HUES48 (cell line): ENCODE data around the gene SEMA6A.

Source experiments
- H3K27ac ChIP-seq: one replicate; pipeline ENCODE4 v1.7.0; 2013; ENCODE audit warnings: low read depth, low read length, inconsistent platforms
- H3K27me3 ChIP-seq: 2 replicates; pipeline ENCODE4 v1.6.1; 2013; ENCODE audit warnings: mild to moderate bottlenecking, low read length; ENCODE audit not compliant: control insufficient read depth, insufficient read depth
- H3K36me3 ChIP-seq: 2 replicates; pipeline ENCODE4 v1.6.1; 2013; ENCODE audit warnings: low read length; ENCODE audit not compliant: control insufficient read depth, insufficient read depth
- H3K4me1 ChIP-seq: 2 replicates; pipeline ENCODE4 v1.6.1; 2013; ENCODE audit warnings: mild to moderate bottlenecking, low read length; ENCODE audit not compliant: control insufficient read depth, insufficient read depth
- H3K4me3 ChIP-seq: 2 replicates; pipeline ENCODE4 v1.5.1; 2013; ENCODE audit warnings: mild to moderate bottlenecking, low read depth, low read length
- H3K9ac ChIP-seq: 2 replicates; pipeline ENCODE4 v1.6.1; 2013; ENCODE audit warnings: mild to moderate bottlenecking, low read depth, low read length, moderate library complexity
- H3K9me3 ChIP-seq: 2 replicates; pipeline ENCODE4 v1.6.1; 2013; ENCODE audit warnings: low read length; ENCODE audit not compliant: control insufficient read depth, insufficient read depth

SEMA6A gene

GRCh38 chr5:116522356-116523136 lies 52.1 kb downstream of the SEMA6A start:
- no peak overlapping the region for H3K9ac ChIP-seq
- peaks cover 76% of the 10 kb centered on the region for H3K4me1 ChIP-seq
- no peaks in the 10 kb centered on the region for H3K27me3 ChIP-seq
- no peak overlapping the region for H3K4me3 ChIP-seq
- no peak overlapping the region for H3K27ac ChIP-seq
- H3K9me3 ChIP-seq: no peaks in the 10 kb centered on the region
- no peaks in the 10 kb centered on the region for H3K36me3 ChIP-seq

DNA sequence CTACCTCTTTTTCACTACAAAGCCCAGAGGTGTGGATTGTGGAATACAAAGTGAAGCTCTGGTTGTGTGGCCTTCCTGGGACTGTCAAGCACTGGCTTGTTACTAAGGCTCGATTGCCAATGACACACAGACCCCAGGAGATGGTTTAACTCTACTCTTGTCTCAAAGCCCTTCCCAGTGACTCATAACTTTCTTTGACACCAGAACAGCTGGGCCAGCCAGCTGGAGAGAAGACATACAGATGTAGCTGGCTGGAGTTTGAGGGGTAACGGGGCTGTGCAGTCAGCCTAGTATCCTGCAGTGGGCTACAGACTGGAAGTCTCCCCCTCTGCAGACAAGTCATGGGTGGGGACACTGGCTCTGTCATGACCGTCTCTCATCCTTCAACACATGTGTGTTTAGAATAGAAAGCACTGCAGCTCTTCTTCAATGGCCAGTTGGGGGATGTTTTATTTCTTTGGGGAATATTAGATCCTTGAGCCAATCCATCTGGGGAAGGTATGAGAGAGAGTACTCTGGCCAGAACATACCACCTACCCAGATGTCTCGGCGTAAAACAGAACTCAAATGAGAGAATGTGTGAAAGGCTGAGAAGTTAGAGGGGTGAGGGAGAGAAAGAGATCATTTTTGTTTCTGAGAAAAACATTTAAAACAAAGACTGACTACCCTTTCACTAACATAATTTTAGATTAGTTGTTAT lies 53.3 kb downstream of the SEMA6A start:
- Histone ChIP-seq H3K27ac (no peak overlapping the region), H3K4me3 (no peak overlapping the region), H3K9me3 (no peaks in the 10 kb centered on the region), H3K36me3 (no peaks in the 10 kb centered on the region), H3K4me1 (peaks cover 74% of the 10 kb centered on the region), H3K27me3 (no peaks in the 10 kb centered on the region), H3K9ac (no peak overlapping the region)

DNA sequence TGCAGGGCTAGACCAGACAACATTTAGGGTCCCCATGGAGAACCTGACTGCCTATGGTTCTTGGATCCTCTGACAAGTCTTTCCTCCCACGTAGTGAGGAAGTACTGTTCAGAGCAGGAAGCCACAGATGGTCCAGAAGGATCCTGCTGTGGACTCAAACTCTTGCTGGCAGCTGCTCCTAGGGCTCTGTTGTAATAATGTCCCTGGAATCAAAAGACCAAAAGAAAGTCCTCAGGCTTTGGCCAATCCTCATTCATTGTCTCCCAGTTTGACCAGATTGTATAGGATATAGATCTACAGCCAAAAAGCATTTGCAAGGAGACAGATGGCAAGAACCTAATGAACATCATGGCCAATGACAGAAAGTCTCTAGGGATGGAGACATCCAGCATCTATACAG lies 53.9 kb downstream of the SEMA6A start:
- Histone ChIP-seq H3K27ac (no peak overlapping the region), H3K4me3 (no peak overlapping the region), H3K9me3 (no peaks in the 10 kb centered on the region), H3K36me3 (no peaks in the 10 kb centered on the region), H3K9ac (no peak overlapping the region), H3K4me1 (peaks cover 68% of the 10 kb centered on the region), H3K27me3 (no peaks in the 10 kb centered on the region)

- H3K27me3 ChIP-seq: no peaks in the 10 kb centered on the region
- 0 out of 2 replicates have a peak, but pooled peaks cover 5% of the 10 kb centered on the region for H3K36me3 ChIP-seq
- no peak overlapping the region for H3K9ac ChIP-seq
- peaks cover 57% of the 10 kb centered on the region for H3K4me1 ChIP-seq
- H3K4me3 ChIP-seq: no peak overlapping the region
- no peaks in the 10 kb centered on the region for H3K9me3 ChIP-seq
- H3K27ac ChIP-seq: no peak overlapping the region
Measured at GRCh38 chr5:116518423-116518822, 56.2 kb downstream of the SEMA6A start.

DNA sequence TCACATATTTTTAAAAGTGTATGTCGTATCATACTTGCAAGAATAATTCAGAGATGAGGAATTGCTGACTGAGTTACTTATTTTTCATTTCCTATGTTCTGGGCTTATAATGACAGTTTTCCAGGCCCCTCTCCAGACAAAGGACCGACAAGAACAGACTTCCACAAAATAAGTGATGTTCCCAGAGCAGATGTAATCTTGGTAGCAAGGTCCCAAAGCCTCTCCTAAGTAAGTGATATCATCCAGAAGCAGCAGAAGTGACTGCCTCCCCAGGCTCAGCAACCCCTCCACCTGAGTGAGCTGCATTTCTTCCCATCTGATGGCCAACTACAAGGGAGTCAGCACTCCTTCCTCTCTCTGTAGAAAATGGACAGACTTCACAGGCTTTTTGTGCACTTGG lies 57.1 kb downstream of the SEMA6A start:
- Histone ChIP-seq H3K9me3 (no peaks in the 10 kb centered on the region), H3K4me1 (peaks cover 60% of the 10 kb centered on the region), H3K9ac (no peak overlapping the region), H3K27ac (no peak overlapping the region), H3K27me3 (no peaks in the 10 kb centered on the region), H3K4me3 (no peak overlapping the region), H3K36me3 (peaks cover 8% of the 10 kb centered on the region; the same call in 1 of the 2 replicates)

DNA sequence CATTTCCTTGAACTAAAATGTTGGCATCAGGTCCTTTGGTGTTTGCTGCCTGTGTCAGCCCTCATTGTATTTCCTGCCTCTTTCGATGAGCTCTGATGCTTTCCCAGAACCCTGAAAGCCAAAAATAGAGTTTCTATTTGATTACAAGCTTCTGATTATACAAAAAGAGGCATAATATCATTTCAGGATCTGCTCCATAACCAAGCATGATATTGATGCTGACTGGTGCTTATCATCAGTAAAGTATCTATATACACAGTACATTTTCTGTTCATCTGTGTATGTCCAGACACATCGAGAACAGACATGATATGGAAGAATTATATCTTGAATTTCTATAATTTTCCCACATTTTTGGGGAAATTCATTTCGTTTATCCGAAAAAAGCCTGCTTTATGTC lies 58.6 kb downstream of the SEMA6A start:
- Histone ChIP-seq H3K36me3 (peaks cover 8% of the 10 kb centered on the region; the same call in 1 of the 2 replicates), H3K9ac (no peak overlapping the region), H3K4me3 (no peak overlapping the region), H3K27me3 (no peaks in the 10 kb centered on the region), H3K9me3 (no peaks in the 10 kb centered on the region), H3K27ac (no peak overlapping the region), H3K4me1 (peaks cover 57% of the 10 kb centered on the region)

DNA sequence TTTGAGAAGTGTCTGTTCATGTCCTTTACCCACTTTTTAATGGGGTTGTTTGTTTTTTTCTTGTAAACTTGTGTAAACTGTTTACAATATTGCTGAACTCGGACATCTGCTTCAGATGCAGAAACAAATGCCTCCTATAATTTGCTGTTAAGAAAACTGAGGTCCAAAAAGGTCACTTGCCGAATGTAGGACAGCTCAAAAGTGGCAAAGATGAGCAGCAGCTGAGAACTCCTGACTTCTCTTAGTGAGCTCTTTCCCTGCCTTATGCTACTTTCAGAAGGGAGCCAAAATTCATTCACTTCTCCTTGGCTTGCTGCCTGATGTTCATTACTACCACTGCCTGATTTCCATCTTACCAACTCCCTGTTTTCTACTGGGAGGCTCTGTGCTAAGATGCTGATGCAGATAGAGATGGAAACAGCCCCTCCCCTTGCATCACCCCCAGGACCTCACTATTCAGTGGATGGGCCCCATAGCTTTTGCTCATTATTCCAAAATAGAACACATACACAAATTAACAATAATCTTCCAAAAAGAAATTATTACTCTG lies 60.1 kb downstream of the SEMA6A start:
- no peak overlapping the region for H3K4me3 ChIP-seq
- H3K27ac ChIP-seq: no peak overlapping the region
- H3K36me3 ChIP-seq: peaks cover 8% of the 10 kb centered on the region; the same call in 1 of the 2 replicates
- no peaks in the 10 kb centered on the region for H3K9me3 ChIP-seq
- peaks cover 61% of the 10 kb centered on the region for H3K4me1 ChIP-seq
- H3K9ac ChIP-seq: no peak overlapping the region
- no peaks in the 10 kb centered on the region for H3K27me3 ChIP-seq

- Histone ChIP-seq H3K36me3 (peaks cover 13% of the 10 kb centered on the region; the same call in 1 of the 2 replicates), H3K27me3 (no peaks in the 10 kb centered on the region), H3K4me1 (peaks cover 63% of the 10 kb centered on the region), H3K9me3 (no peaks in the 10 kb centered on the region), H3K9ac (no peak overlapping the region), H3K27ac (no peak overlapping the region), H3K4me3 (no peak overlapping the region)
Measured at GRCh38 chr5:116510517-116510916, 64.1 kb downstream of the SEMA6A start.

- H3K4me3 ChIP-seq: no peak overlapping the region
- no peak overlapping the region for H3K9ac ChIP-seq
- no peaks in the 10 kb centered on the region for H3K27me3 ChIP-seq
Measured at GRCh38 chr5:116509483-116510244, 65.0 kb downstream of the SEMA6A start.

GRCh38 chr5:116508835-116509234 lies 65.8 kb downstream of the SEMA6A start:
- H3K4me3 ChIP-seq: no peak overlapping the region

More at GRCh38 chr5:116509483-116510244, 65.0 kb downstream of the SEMA6A start:
- H3K4me1 ChIP-seq: peaks cover 58% of the 10 kb centered on the region
- peaks cover 15% of the 10 kb centered on the region for H3K36me3 ChIP-seq
- H3K9me3 ChIP-seq: no peaks in the 10 kb centered on the region
- no peak overlapping the region for H3K27ac ChIP-seq

More at GRCh38 chr5:116508835-116509234, 65.8 kb downstream of the SEMA6A start:
- no peaks in the 10 kb centered on the region for H3K27me3 ChIP-seq
- H3K9ac ChIP-seq: no peak overlapping the region
- no peaks in the 10 kb centered on the region for H3K9me3 ChIP-seq
- H3K27ac ChIP-seq: no peak overlapping the region
- peaks cover 23% of the 10 kb centered on the region for H3K36me3 ChIP-seq
- H3K4me1 ChIP-seq: peaks cover 57% of the 10 kb centered on the region
